ENCODE measurements around the gene TEKT1.
A peak's percentile ranks its signal among the peaks of the same experiment; 100 is the strongest.
"Not testable (repeated sequence)": the region's sequence is repeated elsewhere in the genome, so short reads cannot be mapped to it uniquely, and the experiment has no call there.

TEKT1 gene

GRCh38 chr17:6831661-6832263 is at the start of gene TEKT1:
Gene TEKT1 (minus strand): TSS chr17:6831729. CDS start chr17:6830376, 1,353 bp downstream.
- DNase-seq (ENCODE audit: extremely low read depth, insufficient read length), result peak; percentile 15
- peaks cover 6% of the 10 kb centered on the region for H3K27me3 ChIP-seq (replicated peaks; ENCODE audit: control insufficient read depth, insufficient read depth, low read length)
- TF ChIP-seq CTCF (IDR thresholded peaks at IDR 0.05; ENCODE audit: insufficient read depth, low read length, poor library complexity, severe bottlenecking), result no peak
- H3K4me3 ChIP-seq (replicated peaks; ENCODE audit: low read depth, low read length), result peak within 1 kb of the TSS; percentile 53
- H3K36me3 ChIP-seq (ENCODE audit: control insufficient read depth, insufficient read depth, low read length), result no peaks in the 10 kb centered on the region

GRCh38 chr17:6879221-6879975 is 47.9 kb upstream of the TEKT1 start:
- H3K4me3 ChIP-seq (replicated peaks; ENCODE audit: low read depth, low read length); H3K36me3 ChIP-seq (ENCODE audit: control insufficient read depth, insufficient read depth, low read length); DNase-seq (ENCODE audit: extremely low read depth, insufficient read length); H3K27me3 ChIP-seq (replicated peaks; ENCODE audit: control insufficient read depth, insufficient read depth, low read length): not testable (repeated sequence)

GRCh38 chr17:6875276-6875675 is 43.7 kb upstream of the TEKT1 start:
- not testable (repeated sequence) for H3K27me3 ChIP-seq (replicated peaks; ENCODE audit: control insufficient read depth, insufficient read depth, low read length); H3K36me3 ChIP-seq (ENCODE audit: control insufficient read depth, insufficient read depth, low read length); H3K4me3 ChIP-seq (replicated peaks; ENCODE audit: low read depth, low read length); DNase-seq (ENCODE audit: extremely low read depth, insufficient read length)

GRCh38 chr17:6872936-6873335 is 41.4 kb upstream of the TEKT1 start:
- DNase-seq (ENCODE audit: extremely low read depth, insufficient read length), result no peak
- Histone ChIP-seq H3K27me3 (replicated peaks; ENCODE audit: control insufficient read depth, insufficient read depth, low read length) (no peaks in the 10 kb centered on the region), H3K36me3 (ENCODE audit: control insufficient read depth, insufficient read depth, low read length) (no peaks in the 10 kb centered on the region), H3K4me3 (replicated peaks; ENCODE audit: low read depth, low read length) (no peak overlapping the region)
- TF ChIP-seq CTCF (IDR thresholded peaks at IDR 0.05; ENCODE audit: insufficient read depth, low read length, poor library complexity, severe bottlenecking), result no peak

GRCh38 chr17:6870841-6871240 is 39.3 kb upstream of the TEKT1 start:
- TF ChIP-seq CTCF (IDR thresholded peaks at IDR 0.05; ENCODE audit: insufficient read depth, low read length, poor library complexity, severe bottlenecking), result no peak
- Histone ChIP-seq H3K27me3 (replicated peaks; ENCODE audit: control insufficient read depth, insufficient read depth, low read length) (no peaks in the 10 kb centered on the region), H3K4me3 (replicated peaks; ENCODE audit: low read depth, low read length) (no peak overlapping the region), H3K36me3 (ENCODE audit: control insufficient read depth, insufficient read depth, low read length) (no peaks in the 10 kb centered on the region)
- no peak for DNase-seq (ENCODE audit: extremely low read depth, insufficient read length)

GRCh38 chr17:6868582-6868981 is 37.1 kb upstream of the TEKT1 start:
- Histone ChIP-seq H3K4me3 (replicated peaks; ENCODE audit: low read depth, low read length) (no peak overlapping the region), H3K36me3 (ENCODE audit: control insufficient read depth, insufficient read depth, low read length) (no peaks in the 10 kb centered on the region), H3K27me3 (replicated peaks; ENCODE audit: control insufficient read depth, insufficient read depth, low read length) (no peaks in the 10 kb centered on the region)
- no peak for DNase-seq (ENCODE audit: extremely low read depth, insufficient read length)
- no peak for TF ChIP-seq CTCF (IDR thresholded peaks at IDR 0.05; ENCODE audit: insufficient read depth, low read length, poor library complexity, severe bottlenecking)

Data from GM06990 (cell line).